Activated B cell treated with CpG ODN at 0.5 μM for 24 hours (primary cell): Measurements from ENCODE around the gene PNMT. TPM values are rescaled to one million over a fixed set of nuclear protein-coding genes. Genes with fewer than 3 reads are reported as not detected.
A peak's percentile ranks its signal among the peaks of the same experiment; 100 is the strongest.

Experiments used
- ATAC-seq: fragments of 200-7000 bp; cut with Tn5 transposase; one replicate; pipeline ENCODE4 v1.10.0; 2021; ENCODE audit warnings: low read depth, mild to moderate bottlenecking, moderate library complexity
- CTCF ChIA-PET: fragments of 350-600 bp; sonication (Branson Sonifier 250); formaldehyde crosslinking; loops from one replicate; lab custom pipeline; 2021; ENCODE audit warnings: antibody characterized with exemption; lab: Charles Lee
- POLR2A ChIA-PET: fragments of 350-600 bp; sonication (Branson Sonifier 250); formaldehyde crosslinking; loops from one replicate; lab custom pipeline; 2021; ENCODE audit warnings: antibody characterized with exemption; lab: Charles Lee
- DNase-seq: peaks from one replicate; pipeline ENCODE4 v3.0.0; 2022
- H3K27ac Mint-ChIP-seq: one replicate; pipeline ENCODE4 v1.8.0; 2020; ENCODE audit warnings: mixed read lengths
- H3K27me3 Mint-ChIP-seq: one replicate; pipeline ENCODE4 v1.8.0; 2021; ENCODE audit warnings: mixed read lengths
- H3K36me3 Mint-ChIP-seq: one replicate; pipeline ENCODE4 v1.8.0; 2021; ENCODE audit warnings: low read depth, mixed read lengths
- H3K4me1 Mint-ChIP-seq: one replicate; pipeline ENCODE4 v1.8.0; 2021; ENCODE audit warnings: mixed read lengths
- H3K4me3 Mint-ChIP-seq: one replicate; pipeline ENCODE4 v1.8.0; 2020; ENCODE audit warnings: mild to moderate bottlenecking, mixed read lengths
- H3K9me3 Mint-ChIP-seq: one replicate; pipeline ENCODE4 v1.8.0; 2020; ENCODE audit warnings: mixed read lengths
- intact Hi-C: fragments of 100-400 bp; cut with micrococcal nuclease; formaldehyde crosslinking; loops from one replicate; pipeline ENCODE4 v1.15.1; 2024
- total RNA-seq: library from RNA; stranded (reverse); gene quantifications from 2 replicates; pipeline ENCODE4 v1.2.3, GENCODE V29; 2022
- TF ChIP-seq, protein P1 (sequence below): fragments of 200-600 bp; IDR thresholded peaks from one replicate; pipeline ENCODE4 v1.8.0; 2022; ENCODE audit warnings: antibody characterized with exemption, mild to moderate bottlenecking

Gene PNMT
- total RNA-seq, 1 donor from 2014 or later, result not detected

DNA sequence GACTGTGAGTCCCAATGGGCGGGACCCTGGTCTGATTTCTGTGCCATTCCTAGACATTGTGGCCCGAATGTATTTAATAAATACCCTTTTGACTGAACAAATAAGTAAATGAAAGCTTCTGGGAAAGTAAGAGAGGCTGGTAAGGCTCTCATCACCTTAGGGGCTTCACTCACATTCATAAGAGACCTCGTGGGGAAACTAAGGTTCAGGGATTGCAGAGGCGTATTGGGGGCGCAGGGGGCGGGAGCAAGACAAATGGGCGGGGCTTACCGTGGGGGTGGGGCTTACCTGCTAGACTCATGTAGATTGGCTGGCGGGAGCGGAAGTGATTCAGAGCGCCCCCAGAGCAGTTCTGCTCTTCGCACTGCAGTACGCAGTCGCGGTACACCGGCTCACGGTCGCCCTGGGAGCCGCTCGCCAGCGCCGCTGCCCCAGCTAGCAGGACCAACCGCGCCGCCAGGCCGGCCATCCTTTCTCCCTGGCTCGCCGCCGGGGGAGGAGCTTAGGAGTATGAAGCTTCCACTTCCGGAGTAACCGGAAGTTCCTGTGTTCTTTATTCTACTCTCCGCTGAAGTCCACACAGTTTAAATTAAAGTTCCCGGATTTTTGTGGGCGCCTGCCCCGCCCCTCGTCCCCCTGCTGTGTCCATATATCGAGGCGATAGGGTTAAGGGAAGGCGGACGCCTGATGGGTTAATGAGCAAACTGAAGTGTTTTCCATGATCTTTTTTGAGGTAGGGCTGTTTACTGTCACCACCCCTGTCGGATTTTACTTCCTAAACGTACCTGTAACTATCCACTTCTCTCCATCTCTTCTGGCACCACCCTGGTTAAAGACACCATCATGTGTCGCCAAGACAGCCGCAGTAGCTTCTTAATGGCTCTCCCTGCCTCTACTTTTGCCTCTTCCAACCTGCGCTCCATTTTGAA is 19.6 kb downstream of the PNMT start, which contains the start of gene PGAP3:
PGAP3 (minus strand) TSS at position 512 of the 929 bp plus-strand sequence; CDS start at position 469, 43 bp downstream.
- CTCF ChIA-PET, result interaction anchor here (0.9 to 2.1 kb wide), 6 partner anchors 13 to 90 kb away, joined by 3 to 6 read pairs (median 4); partner anchors contain the start of genes MIEN1 and PNMT
- H3K36me3 Mint-ChIP-seq, result peaks cover 28% of the 10 kb centered on the region
- TF ChIP-seq, protein P1, sequence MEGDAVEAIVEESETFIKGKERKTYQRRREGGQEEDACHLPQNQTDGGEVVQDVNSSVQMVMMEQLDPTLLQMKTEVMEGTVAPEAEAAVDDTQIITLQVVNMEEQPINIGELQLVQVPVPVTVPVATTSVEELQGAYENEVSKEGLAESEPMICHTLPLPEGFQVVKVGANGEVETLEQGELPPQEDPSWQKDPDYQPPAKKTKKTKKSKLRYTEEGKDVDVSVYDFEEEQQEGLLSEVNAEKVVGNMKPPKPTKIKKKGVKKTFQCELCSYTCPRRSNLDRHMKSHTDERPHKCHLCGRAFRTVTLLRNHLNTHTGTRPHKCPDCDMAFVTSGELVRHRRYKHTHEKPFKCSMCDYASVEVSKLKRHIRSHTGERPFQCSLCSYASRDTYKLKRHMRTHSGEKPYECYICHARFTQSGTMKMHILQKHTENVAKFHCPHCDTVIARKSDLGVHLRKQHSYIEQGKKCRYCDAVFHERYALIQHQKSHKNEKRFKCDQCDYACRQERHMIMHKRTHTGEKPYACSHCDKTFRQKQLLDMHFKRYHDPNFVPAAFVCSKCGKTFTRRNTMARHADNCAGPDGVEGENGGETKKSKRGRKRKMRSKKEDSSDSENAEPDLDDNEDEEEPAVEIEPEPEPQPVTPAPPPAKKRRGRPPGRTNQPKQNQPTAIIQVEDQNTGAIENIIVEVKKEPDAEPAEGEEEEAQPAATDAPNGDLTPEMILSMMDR, result no peak
- intact Hi-C loops, result loop anchor here (1.0 to 5.0 kb wide), 4 partner anchors 42 to 264 kb away; partner anchors contain the start of genes IKZF3, MIEN1 and STARD3
- H3K27me3 Mint-ChIP-seq, result no peaks in the 10 kb centered on the region
- peaks cover 18% of the 10 kb centered on the region for H3K4me1 Mint-ChIP-seq
- POLR2A ChIA-PET, result interaction anchor here (0.7 to 2.9 kb wide), 22 partner anchors 8 to 531 kb away, joined by 3 to 25 read pairs (median 6); partner anchors contain the start of genes IKZF3, LRRC3C, MIEN1 and ORMDL3
- DNase-seq (peak; percentile 78), ATAC-seq (peak; percentile 95)
- peak within 1 kb of the TSS; percentile 99 for H3K4me3 Mint-ChIP-seq
- H3K9me3 Mint-ChIP-seq, result no peaks in the 10 kb centered on the region
- H3K27ac Mint-ChIP-seq, result peak within 1 kb of the TSS; percentile 97

DNA sequence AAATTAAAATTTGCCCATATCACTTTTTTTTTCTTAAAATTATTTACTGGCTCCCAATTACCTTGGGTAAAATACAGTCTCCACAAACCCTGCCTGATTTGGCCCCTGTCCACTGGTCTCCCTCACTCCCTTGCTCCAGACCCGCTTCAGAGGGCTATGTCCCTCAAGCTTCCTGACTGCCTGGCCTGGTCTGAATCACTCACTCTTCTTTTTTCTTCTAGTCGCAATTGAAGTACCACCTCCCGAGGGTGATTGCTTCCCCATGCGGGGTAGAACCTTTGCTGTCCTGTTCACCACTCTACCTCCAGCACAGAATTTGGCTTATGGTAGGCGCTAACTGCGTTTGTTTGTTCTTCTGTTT is 20.2 kb downstream of the PNMT start:
- intact Hi-C loops, result loop anchor here (5.0 kb wide), 2 partner anchors 174 to 264 kb away; partner anchors contain the start of gene IKZF3
- H3K36me3 Mint-ChIP-seq, result peaks cover 22% of the 10 kb centered on the region
- peaks cover 18% of the 10 kb centered on the region for H3K4me1 Mint-ChIP-seq
- no peaks in the 10 kb centered on the region for H3K9me3 Mint-ChIP-seq
- DNase-seq (no peak), ATAC-seq (no peak)
- TF ChIP-seq, protein P1, result no peak
- H3K4me3 Mint-ChIP-seq, result peak overlapping the region; percentile 99
- ChIA-PET POLR2A (interaction anchor here (0.7 to 2.9 kb wide), 17 partner anchors 9 to 292 kb away, joined by 3 to 25 read pairs (median 6); partner anchors contain the start of genes IKZF3, MIEN1, PNMT and PSMD3), CTCF (interaction anchor here (1.0 to 2.1 kb wide), 5 partner anchors 13 to 89 kb away, joined by 3 to 6 read pairs (median 4); partner anchors contain the start of genes MIEN1 and PNMT)
- no peaks in the 10 kb centered on the region for H3K27me3 Mint-ChIP-seq
- H3K27ac Mint-ChIP-seq, result peak overlapping the region; percentile 97

DNA sequence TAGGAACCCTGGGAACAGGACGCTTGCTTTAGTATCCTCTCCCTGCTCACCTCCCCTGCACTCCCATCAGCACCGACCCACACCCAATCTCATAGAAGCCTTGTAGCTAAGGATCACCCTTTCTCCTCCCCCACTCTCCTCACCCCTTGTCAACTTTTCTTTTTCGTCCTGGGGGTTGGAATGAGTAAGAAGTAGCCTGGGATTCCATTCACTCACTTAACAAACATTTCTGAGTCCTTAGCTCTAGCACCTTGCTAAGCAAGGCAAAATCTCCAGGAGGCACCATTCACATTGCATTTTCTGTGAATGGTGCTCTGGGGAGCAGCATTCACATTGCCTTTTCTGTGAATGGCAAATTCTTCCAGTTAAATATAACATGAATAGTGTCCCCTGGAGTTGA is 20.7 kb downstream of the PNMT start:
- Mint-ChIP-seq H3K4me1 (peaks cover 18% of the 10 kb centered on the region), H3K27ac (peak overlapping the region; percentile 97), H3K4me3 (peak overlapping the region; percentile 99), H3K36me3 (peaks cover 21% of the 10 kb centered on the region), H3K27me3 (no peaks in the 10 kb centered on the region), H3K9me3 (no peaks in the 10 kb centered on the region)
- DNase-seq (no peak), ATAC-seq (no peak)
- ChIA-PET CTCF (interaction anchor here (1.2 to 2.1 kb wide), 2 partner anchors 14 to 41 kb away, joined by 4 to 6 read pairs; partner anchors contain the start of gene MIEN1), POLR2A (interaction anchor here (0.7 to 2.9 kb wide), 5 partner anchors 9 to 143 kb away, joined by 4 to 25 read pairs (median 22); partner anchors contain the start of genes MIEN1 and STARD3)
- TF ChIP-seq, protein P1, result no peak
- intact Hi-C loops, result loop anchor here (5.0 kb wide), 2 partner anchors 173 to 263 kb away; partner anchors contain the start of gene IKZF3

DNA sequence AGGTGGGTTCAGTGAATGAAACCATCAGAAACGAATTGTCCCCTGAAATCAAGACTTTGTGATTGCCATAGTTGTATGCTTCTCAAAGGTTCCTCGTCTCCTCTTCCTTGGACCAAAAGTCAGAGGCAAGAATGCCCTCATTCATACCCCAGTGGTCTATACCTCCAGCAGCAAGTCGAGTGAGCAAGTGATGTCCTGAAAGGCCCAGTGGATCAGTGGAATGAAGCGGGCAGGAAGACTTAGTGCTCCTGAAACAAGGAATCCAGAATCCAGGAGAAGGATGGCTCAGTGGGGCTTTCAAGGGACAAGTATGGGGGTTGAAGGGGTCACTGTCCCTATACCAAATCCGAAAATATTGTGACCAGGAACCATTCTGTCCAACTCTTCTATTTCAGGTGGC is 26.3 kb downstream of the PNMT start:
- H3K4me1 Mint-ChIP-seq, result peaks cover 1% of the 10 kb centered on the region
- no peak for ATAC-seq
- H3K9me3 Mint-ChIP-seq, result no peaks in the 10 kb centered on the region
- TF ChIP-seq, protein P1, result no peak
- no peak overlapping the region for H3K27ac Mint-ChIP-seq
- peaks cover 11% of the 10 kb centered on the region for H3K27me3 Mint-ChIP-seq
- ChIA-PET CTCF (no interaction called here), POLR2A (no interaction called here)
- DNase-seq, result no peak
- no peak overlapping the region for H3K4me3 Mint-ChIP-seq
- H3K36me3 Mint-ChIP-seq, result peaks cover 2% of the 10 kb centered on the region
- intact Hi-C loops, result no loop called here
